HG02943 (cell line): Measurements from ENCODE around the gene RPL41.

Source experiments
- ATAC-seq: cut with Tn5 transposase; IDR thresholded peaks from one replicate; pipeline ENCODE4 v1.9.1; 2021; ENCODE audit warnings: mild to moderate bottlenecking, low read depth, moderate library complexity; ENCODE audit not compliant: unreplicated experiment

RPL41 gene

GRCh38 chr12:56126732-56127239 is 10.4 kb downstream of the RPL41 start:
- ATAC-seq, result no peak

GRCh38 chr12:56127485-56127887 is 11.1 kb downstream of the RPL41 start:
- no peak for ATAC-seq

GRCh38 chr12:56127888-56128669 is 11.6 kb downstream of the RPL41 start, which contains the start of gene ESYT1:
Gene ESYT1 (plus strand): TSS chr12:56128267. CDS start chr12:56128320, 53 bp downstream.
- peak; percentile 84 for ATAC-seq

- no peak for ATAC-seq
Measured at GRCh38 chr12:56128670-56129205, 12.3 kb downstream of the RPL41 start.

- ATAC-seq, result no peak
Measured at GRCh38 chr12:56129206-56129941, 12.9 kb downstream of the RPL41 start.

- ATAC-seq, result no peak
Measured at GRCh38 chr12:56129942-56130495, 13.6 kb downstream of the RPL41 start.

- ATAC-seq, result no peak
Measured at GRCh38 chr12:56130876-56131275, 14.4 kb downstream of the RPL41 start.

GRCh38 chr12:56134897-56135296 is 18.5 kb downstream of the RPL41 start:
- no peak for ATAC-seq

- no peak for ATAC-seq
Measured at GRCh38 chr12:56137853-56138571, 21.6 kb downstream of the RPL41 start.

- ATAC-seq, result no peak
Measured at GRCh38 chr12:56141946-56142784, 25.7 kb downstream of the RPL41 start.

- ATAC-seq, result no peak
Measured at GRCh38 chr12:56143217-56143616, 26.8 kb downstream of the RPL41 start.

- no peak for ATAC-seq
Measured at GRCh38 chr12:56143870-56144269, 27.4 kb downstream of the RPL41 start.

GRCh38 chr12:56145217-56145616 is 28.8 kb downstream of the RPL41 start:
- no peak for ATAC-seq

GRCh38 chr12:56146492-56147460 is 30.3 kb downstream of the RPL41 start:
- no peak for ATAC-seq

GRCh38 chr12:56150563-56150962 is 34.1 kb downstream of the RPL41 start:
- ATAC-seq, result no peak

- ATAC-seq, result peak; percentile 38
Measured at GRCh38 chr12:56151672-56152131, 35.3 kb downstream of the RPL41 start.

- ATAC-seq, result peak; percentile 81
Measured at GRCh38 chr12:56152132-56152755, 35.8 kb downstream of the RPL41 start, which contains the start of gene MYL6B. Gene MYL6B (plus strand): TSS chr12:56152587. CDS start chr12:56153919, 1,332 bp downstream.
